Skeletal muscle tissue (tissue), 4 donors: Measurements from ENCODE around the gene CMIP. TPM values are rescaled to one million over a fixed set of nuclear protein-coding genes. Genes with fewer than 3 reads are reported as not detected.

Source experiments
- H3K27ac ChIP-seq: one replicate; pipeline ENCODE4 v1.7.0; 2013; ENCODE audit warnings: mild to moderate bottlenecking, low read depth, low read length, inconsistent platforms
- H3K27me3 ChIP-seq, 3 donors: one replicate each; pipeline ENCODE4 v1.7.0; 2013; ENCODE audit warnings: low read length in 3 of 3; ENCODE audit not compliant: control insufficient read depth in 3 of 3, insufficient read depth in 3 of 3
- H3K36me3 ChIP-seq, 3 donors: one replicate each; pipeline ENCODE4 v1.7.0; 2013; ENCODE audit warnings: low read length in 3 of 3; ENCODE audit not compliant: control insufficient read depth in 3 of 3, insufficient read depth in 3 of 3
- H3K4me1 ChIP-seq, 3 donors: one replicate each; pipeline ENCODE4 v1.7.0; 2013; ENCODE audit warnings: low read length in 3 of 3, mild to moderate bottlenecking in 3 of 3; ENCODE audit not compliant: control insufficient read depth in 3 of 3, insufficient read depth in 3 of 3
- H3K4me3 ChIP-seq, 3 donors: one replicate each; pipeline ENCODE4 v1.7.0; 2013; ENCODE audit warnings: low read length in 3 of 3
- H3K9ac ChIP-seq, 3 donors: one replicate each; pipeline ENCODE4 v1.7.0; 2013; ENCODE audit warnings: low read length in 3 of 3, mild to moderate bottlenecking in 3 of 3, moderate library complexity in 2 of 3, low read depth in 1 of 3
- H3K9me3 ChIP-seq, 3 donors: one replicate each; pipeline ENCODE4 v1.7.0; 2013; ENCODE audit warnings: low read length in 3 of 3; ENCODE audit not compliant: control insufficient read depth in 3 of 3
- total RNA-seq: library from RNA; depleted of rRNA; stranded (reverse); fragments of >200 nt; gene quantifications from one replicate; pipeline ENCODE4 v1.2.3, GENCODE V29; 2014
- donor health status: Osteomylitis.

The CMIP gene
- 6.8 TPM for total RNA-seq

DNA sequence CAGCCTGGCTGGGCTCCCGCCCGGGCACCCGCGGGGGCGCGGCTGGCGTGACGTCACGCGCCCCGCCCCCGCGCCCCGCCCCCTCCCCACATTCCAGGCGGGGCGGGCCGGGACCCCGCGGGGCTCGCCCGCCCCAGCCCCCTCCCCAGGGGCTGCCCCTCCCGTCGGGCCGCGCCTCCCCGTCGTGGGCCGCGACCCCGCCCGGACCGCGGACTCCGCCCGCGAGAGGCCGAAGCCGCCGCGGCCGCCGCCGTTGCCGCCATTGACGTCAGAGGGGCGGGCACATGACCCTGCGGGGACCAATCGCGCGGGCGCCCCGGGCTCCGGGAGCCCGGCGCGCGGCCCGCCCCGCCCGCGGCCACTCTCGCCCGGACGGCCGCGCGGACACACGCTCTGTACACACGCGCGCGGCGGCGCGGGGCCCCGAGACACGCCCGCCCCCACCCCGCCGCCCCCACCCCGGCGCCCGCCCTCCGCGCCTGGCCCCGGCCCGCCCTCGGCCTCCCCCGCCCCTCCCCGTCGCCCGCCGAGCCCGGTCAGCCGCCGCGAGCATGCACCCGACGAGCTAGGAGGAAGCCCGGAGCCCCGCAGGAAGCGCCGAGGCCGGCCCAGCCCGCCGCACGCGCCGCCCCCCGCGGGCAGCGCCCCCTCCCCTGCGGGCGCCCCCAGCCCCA is at the start of gene CMIP:
CMIP (plus strand) TSS at position 361 of the 674 bp plus-strand sequence.
- no peaks in the 10 kb centered on the region for H3K9me3 ChIP-seq
- peaks cover 0 to 9% (median 4%) of the 10 kb centered on the region in 3 donors for H3K27me3 ChIP-seq
- H3K9ac ChIP-seq: peak within 1 kb of the TSS; percentile 50 to 57 (median 51)
- peaks cover 0 to 6% (median 4%) of the 10 kb centered on the region in 3 donors for H3K4me1 ChIP-seq
- H3K27ac ChIP-seq: peak within 1 kb of the TSS; percentile 58
- peak within 1 kb of the TSS; percentile 65 to 72 (median 67) for H3K4me3 ChIP-seq
- H3K36me3 ChIP-seq: no peaks in the 10 kb centered on the region

DNA sequence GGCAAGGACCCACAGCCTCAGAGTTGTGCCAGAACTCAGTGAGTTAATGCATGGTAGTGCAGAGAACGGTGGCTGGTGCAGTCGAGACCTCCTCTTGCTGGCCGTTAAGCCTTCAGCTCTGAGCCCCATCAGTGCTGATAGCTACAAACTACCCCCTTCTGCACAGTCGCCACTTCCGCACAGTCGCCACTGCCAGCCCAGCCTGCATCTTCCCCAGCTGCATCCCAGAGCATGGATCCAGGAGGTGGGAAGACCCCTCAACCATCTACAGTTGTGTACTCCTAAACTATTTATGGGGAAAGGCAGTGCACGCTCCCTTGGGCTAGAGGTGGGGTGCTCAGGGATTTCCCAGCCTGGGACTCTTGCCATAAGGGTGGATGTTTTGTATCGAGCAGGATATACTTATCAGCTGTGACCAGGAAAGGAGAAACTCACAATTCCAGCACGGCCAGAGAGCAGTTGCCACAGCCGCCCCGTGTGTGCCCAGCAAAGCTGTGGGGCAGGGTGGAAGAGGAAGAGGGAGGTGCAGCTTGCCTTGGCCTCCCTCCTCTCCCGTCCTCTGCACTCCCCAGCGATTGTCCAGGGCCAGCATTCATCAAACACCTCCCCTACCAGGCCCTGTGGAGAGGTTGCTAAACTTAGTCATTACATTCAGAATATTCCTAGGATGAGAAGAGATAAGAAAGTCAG is 49.5 kb upstream of the CMIP start:
- Histone ChIP-seq H3K9ac (no peak overlapping the region), H3K27ac (peak overlapping the region; percentile 30), H3K4me1 (peaks cover 0 to 4% (median 0%) of the 10 kb centered on the region in 3 donors), H3K4me3 (no peak overlapping the region), H3K27me3 (no peaks in the 10 kb centered on the region), H3K36me3 (peaks cover 0 to 6% (median 5%) of the 10 kb centered on the region in 3 donors), H3K9me3 (peaks cover 0 to 2% (median 0%) of the 10 kb centered on the region in 3 donors)

DNA sequence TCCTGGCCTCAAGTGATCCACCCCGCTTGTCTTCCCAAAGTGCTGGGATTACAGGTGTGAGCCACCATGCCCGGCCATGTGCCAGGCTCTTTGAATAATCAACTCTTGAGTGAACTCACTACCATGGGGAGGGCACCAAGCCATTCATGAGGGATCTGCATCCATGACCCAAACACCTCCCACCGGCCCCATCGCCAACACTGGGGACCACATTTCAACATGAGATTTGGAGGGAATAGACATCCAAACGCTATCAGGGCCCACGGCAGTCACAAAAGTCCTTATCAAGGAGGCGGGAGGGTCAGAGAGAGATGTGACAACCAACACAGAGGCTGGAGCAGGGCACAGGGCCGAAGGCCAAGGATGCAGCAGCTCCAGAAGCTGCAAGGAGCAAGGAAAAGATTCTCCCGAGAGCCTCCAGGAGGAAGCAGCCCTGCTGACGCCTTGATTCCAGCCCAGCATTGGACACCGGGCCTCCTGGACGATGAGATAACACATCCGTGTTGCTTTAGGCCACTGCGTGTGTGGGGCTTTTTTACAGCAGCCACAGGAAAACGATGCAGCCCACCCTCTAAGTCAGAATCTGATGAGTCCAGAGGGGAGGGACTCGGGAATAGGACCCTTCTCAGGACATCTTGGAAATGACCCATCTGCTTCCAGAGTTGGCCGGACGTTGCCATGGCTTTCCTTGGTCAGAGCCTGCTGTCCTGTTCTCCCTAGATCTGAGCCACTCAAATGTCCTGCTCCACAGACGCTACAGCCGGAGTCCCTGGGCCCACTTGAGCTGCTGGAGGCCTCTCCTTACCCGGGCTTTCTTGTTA is 47.3 kb upstream of the CMIP start:
- Histone ChIP-seq H3K9ac (no peak overlapping the region), H3K27me3 (peaks cover 0 to 7% (median 0%) of the 10 kb centered on the region in 3 donors), H3K27ac (no peak overlapping the region), H3K9me3 (peaks cover 0 to 2% (median 0%) of the 10 kb centered on the region in 3 donors), H3K4me3 (no peak overlapping the region), H3K4me1 (peaks cover 0 to 10% (median 2%) of the 10 kb centered on the region in 3 donors), H3K36me3 (no peaks in the 10 kb centered on the region)

DNA sequence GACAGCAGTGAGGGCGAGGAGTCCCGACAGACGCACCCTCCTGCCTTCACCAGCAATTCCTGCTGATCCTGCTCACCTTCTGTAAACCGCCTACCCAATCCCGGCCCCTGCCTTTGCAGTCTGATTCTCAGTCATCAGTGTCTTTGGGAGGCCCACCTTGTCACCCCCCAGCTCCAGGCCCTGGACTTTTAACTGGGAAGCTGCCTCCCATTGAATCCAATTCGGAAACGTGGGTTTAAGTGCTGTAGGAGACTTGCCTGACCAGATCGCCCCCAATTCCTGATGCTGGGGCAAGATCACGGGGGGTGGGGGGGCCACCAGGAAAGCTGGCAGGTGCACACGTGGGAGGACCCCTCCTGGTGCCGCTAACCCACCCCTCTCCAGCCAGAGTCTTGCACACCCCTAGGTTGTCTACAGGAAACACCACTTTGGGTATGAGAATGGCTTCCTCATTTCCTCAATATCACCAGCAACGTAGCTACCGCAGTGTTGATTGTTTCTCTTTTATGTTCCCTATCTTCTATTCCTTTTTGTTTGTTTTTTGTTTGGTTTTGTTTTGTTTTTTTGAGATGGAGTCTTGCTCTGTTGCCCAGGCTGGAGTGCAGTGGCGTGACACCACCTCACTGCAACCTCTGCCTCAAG is 46.6 kb upstream of the CMIP start:
- Histone ChIP-seq H3K36me3 (no peaks in the 10 kb centered on the region), H3K4me1 (peaks cover 0 to 10% (median 2%) of the 10 kb centered on the region in 3 donors), H3K27ac (no peak overlapping the region), H3K9ac (no peak overlapping the region), H3K27me3 (peaks cover 0 to 11% (median 0%) of the 10 kb centered on the region in 3 donors), H3K4me3 (no peak overlapping the region), H3K9me3 (peaks cover 0 to 2% (median 0%) of the 10 kb centered on the region in 3 donors)

DNA sequence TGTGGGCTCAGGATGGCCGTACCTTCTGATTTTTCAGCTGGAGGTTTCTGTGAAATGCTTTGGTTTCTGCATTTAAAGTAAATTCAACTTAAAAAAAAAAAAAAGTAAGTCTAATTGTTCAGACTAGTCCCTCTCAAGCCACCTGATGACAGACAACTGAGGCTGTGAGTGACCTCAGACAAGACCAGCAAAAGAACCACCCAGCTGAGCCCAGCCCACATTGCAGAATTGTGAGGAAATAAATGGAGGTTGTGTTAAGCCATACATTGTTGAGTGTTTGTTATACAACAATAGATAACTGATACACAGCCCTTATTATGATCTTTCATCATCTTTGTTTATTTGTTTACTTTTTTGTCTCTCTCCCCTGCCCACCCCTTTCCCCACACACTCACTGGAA is 44.7 kb upstream of the CMIP start:
- Histone ChIP-seq H3K27me3 (peaks cover 0 to 11% (median 5%) of the 10 kb centered on the region in 3 donors), H3K36me3 (no peaks in the 10 kb centered on the region), H3K27ac (no peak overlapping the region), H3K4me3 (no peak overlapping the region), H3K4me1 (peaks cover 6 to 16% (median 9%) of the 10 kb centered on the region in 3 donors), H3K9me3 (peaks cover 0 to 2% (median 0%) of the 10 kb centered on the region in 3 donors), H3K9ac (no peak overlapping the region)

DNA sequence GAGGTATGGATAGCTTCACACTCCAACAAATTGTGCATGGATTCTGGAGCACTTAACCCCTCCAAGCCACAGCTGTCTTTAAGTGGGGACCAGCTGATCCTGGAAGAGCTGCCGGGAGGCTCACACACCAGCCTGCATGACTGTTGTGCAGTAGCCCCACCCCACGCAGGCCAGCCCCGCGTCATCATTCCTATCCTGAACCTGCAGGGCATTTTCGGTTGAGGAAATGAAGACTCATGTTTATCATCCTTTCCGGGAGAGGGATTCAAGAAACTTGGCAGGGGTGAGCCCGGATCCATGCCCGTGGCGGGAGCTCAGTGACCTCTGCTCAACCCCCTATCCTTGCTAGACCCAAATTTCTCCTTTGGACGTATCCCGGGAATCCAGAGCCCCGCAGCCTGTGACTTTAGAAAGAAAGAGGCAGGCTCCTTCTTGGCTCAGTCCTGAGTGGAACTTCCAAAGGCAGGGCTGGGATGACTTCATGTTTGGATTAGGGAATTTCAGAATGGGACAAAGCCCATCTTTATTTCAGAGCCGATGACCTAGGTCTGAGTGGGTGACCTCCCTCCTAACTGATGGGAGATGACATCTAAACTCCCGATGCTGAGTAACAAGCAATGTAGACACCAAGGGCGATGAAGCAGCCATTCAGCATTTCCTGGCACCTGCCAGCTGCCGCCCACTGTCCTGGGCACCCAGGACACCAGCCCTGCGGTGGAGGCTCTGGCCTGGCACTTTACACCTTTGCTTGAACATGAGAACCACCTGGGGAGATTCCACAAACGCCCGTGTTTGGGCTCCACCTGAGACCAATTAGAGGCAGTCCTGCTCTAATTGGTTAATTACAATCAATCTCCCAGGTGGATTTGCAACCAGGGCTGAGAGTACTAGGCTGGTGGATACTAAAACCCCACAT is 43.3 kb upstream of the CMIP start:
- no peak overlapping the region for H3K4me3 ChIP-seq

DNA sequence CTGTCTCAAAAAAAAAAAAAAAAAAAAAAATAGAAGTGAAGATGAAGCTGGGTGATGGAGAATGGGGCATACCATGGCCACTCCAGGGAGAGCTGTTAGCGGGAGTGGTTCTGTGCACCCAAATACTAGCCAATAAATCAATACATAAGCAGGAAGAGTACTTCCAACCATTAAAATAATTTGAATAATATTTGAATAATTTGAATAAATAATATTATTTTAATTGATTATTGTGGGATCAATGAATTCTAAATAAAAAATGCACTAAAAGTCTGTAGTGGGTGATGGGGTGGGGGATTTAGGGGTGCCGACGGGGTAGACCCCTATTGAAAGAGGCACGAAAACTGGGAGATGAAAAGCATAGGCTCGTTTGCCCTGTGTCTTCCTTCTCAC is 41.4 kb upstream of the CMIP start:
- H3K4me1 ChIP-seq: peaks cover 6 to 11% (median 9%) of the 10 kb centered on the region in 3 donors
- no peak overlapping the region for H3K9ac ChIP-seq
- peaks cover 0 to 11% (median 5%) of the 10 kb centered on the region in 3 donors for H3K27me3 ChIP-seq
- no peaks in the 10 kb centered on the region for H3K36me3 ChIP-seq
- H3K4me3 ChIP-seq: no peak overlapping the region
- no peak overlapping the region for H3K27ac ChIP-seq
- peaks cover 0 to 2% (median 0%) of the 10 kb centered on the region in 3 donors for H3K9me3 ChIP-seq

More for the DNA sequence above, 43.3 kb upstream of the CMIP start:
- Histone ChIP-seq H3K27me3 (peaks cover 0 to 11% (median 5%) of the 10 kb centered on the region in 3 donors), H3K9ac (no peak overlapping the region), H3K4me1 (peaks cover 6 to 12% (median 9%) of the 10 kb centered on the region in 3 donors), H3K9me3 (peaks cover 0 to 2% (median 0%) of the 10 kb centered on the region in 3 donors), H3K36me3 (no peaks in the 10 kb centered on the region), H3K27ac (peak overlapping the region; percentile 37)

DNA sequence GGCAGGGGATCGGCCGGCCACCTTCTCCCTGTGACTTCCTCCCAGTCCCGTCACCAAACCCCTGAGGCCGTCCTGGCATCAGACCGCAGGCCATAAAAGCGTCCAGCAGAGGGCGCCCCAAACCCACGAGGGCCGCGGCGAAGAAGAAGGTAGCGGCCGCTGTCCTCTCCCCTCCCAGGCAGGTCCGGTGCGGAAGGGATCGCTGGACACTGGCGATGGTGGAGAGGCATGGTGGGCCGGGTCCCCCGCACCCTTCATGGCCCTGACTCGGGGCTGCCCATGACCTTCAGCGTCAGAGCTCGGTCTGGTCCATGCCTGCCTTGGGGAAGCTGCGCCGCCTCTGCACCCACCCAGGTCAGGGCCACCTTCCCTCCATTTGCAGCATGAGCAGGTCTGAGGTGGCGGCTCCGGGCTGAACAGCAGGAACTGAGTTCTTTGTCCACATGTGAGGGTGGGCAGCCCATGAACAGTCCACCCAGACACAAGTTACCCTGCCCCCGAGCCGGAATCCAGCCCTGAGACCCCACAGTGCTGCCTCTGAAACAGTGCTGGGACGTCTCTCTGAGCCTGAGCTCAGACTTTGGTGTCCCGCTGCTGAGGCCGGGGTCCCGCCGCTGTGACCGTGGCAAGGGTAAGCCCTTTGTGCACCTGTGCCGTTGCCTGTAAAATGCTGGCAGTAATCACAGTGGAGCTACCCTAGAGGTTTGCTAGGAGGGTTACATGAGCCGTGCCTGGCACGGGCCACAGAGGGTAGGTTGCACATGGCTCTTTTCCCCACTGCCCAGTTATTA is 40.8 kb upstream of the CMIP start:
- no peaks in the 10 kb centered on the region for H3K36me3 ChIP-seq
- H3K27ac ChIP-seq: no peak overlapping the region
- H3K4me1 ChIP-seq: peaks cover 6 to 11% (median 9%) of the 10 kb centered on the region in 3 donors
- H3K4me3 ChIP-seq: peak overlapping the region; percentile 57 to 60 (median 58)
- peak overlapping the region in 1 of 3 donors; percentile 16 for H3K9ac ChIP-seq
- H3K9me3 ChIP-seq: peaks cover 0 to 2% (median 0%) of the 10 kb centered on the region in 3 donors
- peaks cover 5 to 12% (median 5%) of the 10 kb centered on the region in 3 donors for H3K27me3 ChIP-seq
